Adrenal gland (tissue), 5 donors: ENCODE results near the gene LAMC2.

ENCODE experiments used
- CTCF ChIP-seq, 6 experiments: fragments of 450-650 bp in 4 of 6; fragments of 200-600 bp in 2 of 6; sonication (generic) in 1 of 6; IDR thresholded peaks; 1 replicate in 5 of 6; 2 replicates in 1 of 6; pipeline versions ENCODE4 v1.5.1 to v1.8.0; 2016 to 2021; ENCODE audit warnings: antibody characterized with exemption in 6 of 6, mild to moderate bottlenecking in 2 of 6, moderate library complexity in 1 of 6
- POLR2A ChIP-seq, 2 donors: fragments of 450-650 bp; IDR thresholded peaks; one replicate each; pipeline ENCODE4 v1.6.1; 2017; ENCODE audit warnings: antibody characterized with exemption in 2 of 2, mild to moderate bottlenecking in 2 of 2, moderate library complexity in 1 of 2
- donor health status: DM: no; HTN: no; CAD: no.

- TF ChIP-seq POLR2A (IDR thresholded peaks at IDR 0.05) (no peak), CTCF (IDR thresholded peaks at IDR 0.05) (peak in 2 of 6 experiments; percentile 8 to 20)
Observed at GRCh38 chr1:183185941-183186490, at the start of gene LAMC2.
